Muscle layer of colon (tissue), 2 donors: Measurements from ENCODE around the gene BAZ1B.
"Not testable (repeated sequence)": the region's sequence is repeated elsewhere in the genome, so short reads cannot be mapped to it uniquely, and the experiment has no call there.

ENCODE experiments used
- H3K27ac ChIP-seq: one replicate; pipeline ENCODE4 v1.7.0; 2013; ENCODE audit warnings: low read depth, mild to moderate bottlenecking, low read length, moderate library complexity
- H3K27me3 ChIP-seq, 2 donors: one replicate each; pipeline ENCODE4 v1.7.0; 2013; ENCODE audit warnings: low read length in 2 of 2, mild to moderate bottlenecking in 2 of 2; ENCODE audit not compliant: insufficient read depth in 2 of 2, control insufficient read depth in 1 of 2
- H3K36me3 ChIP-seq: one replicate; pipeline ENCODE4 v1.7.0; 2013; ENCODE audit warnings: mild to moderate bottlenecking, low read length; ENCODE audit not compliant: insufficient read depth
- H3K4me1 ChIP-seq: one replicate; pipeline ENCODE4 v1.7.0; 2013; ENCODE audit warnings: mild to moderate bottlenecking, low read length; ENCODE audit not compliant: insufficient read depth
- H3K4me3 ChIP-seq, 2 donors: one replicate each; pipeline ENCODE4 v1.7.0; 2013; ENCODE audit warnings: low read length in 2 of 2, low read depth in 1 of 2, mild to moderate bottlenecking in 1 of 2, moderate library complexity in 1 of 2
- H3K9ac ChIP-seq: one replicate; pipeline ENCODE4 v1.7.0; 2013; ENCODE audit warnings: low read length
- H3K9me3 ChIP-seq: one replicate; pipeline ENCODE4 v1.7.0; 2013; ENCODE audit warnings: mild to moderate bottlenecking, low read length
- donor health status: abdominal sarcoma.
- donor health status: Adenocarcinoma of cecum.

The BAZ1B gene

DNA sequence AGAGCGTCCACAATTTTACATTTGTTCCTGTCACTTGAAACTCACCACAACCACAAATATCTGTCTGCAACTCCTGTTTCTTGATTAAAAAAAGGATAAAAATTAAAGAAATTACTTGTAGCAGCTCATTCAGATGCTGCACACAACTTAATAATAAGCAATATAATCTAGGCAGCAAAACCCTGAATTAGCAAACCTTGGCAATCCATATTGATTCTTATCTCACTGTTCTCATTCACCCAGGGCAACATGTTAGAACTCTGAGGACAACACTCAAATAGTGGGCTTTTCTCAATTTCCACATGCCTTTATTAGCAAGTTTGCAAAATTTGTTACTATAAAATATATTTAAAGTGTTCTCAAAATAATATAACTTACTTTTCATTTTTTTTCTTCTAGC lies 38.9 kb downstream of the BAZ1B start:
- Histone ChIP-seq H3K9me3 (no peaks in the 10 kb centered on the region), H3K9ac (no peak overlapping the region), H3K36me3 (peaks cover 33% of the 10 kb centered on the region), H3K4me1 (no peaks in the 10 kb centered on the region), H3K27ac (no peak overlapping the region), H3K4me3 (no peak overlapping the region), H3K27me3 (no peaks in the 10 kb centered on the region)

- Histone ChIP-seq H3K27me3 (no peaks in the 10 kb centered on the region), H3K27ac (no peak overlapping the region), H3K9me3 (no peaks in the 10 kb centered on the region), H3K9ac (no peak overlapping the region), H3K4me3 (no peak overlapping the region), H3K36me3 (peaks cover 33% of the 10 kb centered on the region), H3K4me1 (no peaks in the 10 kb centered on the region)
Measured at GRCh38 chr7:73482746-73483145, 39.3 kb downstream of the BAZ1B start.

DNA sequence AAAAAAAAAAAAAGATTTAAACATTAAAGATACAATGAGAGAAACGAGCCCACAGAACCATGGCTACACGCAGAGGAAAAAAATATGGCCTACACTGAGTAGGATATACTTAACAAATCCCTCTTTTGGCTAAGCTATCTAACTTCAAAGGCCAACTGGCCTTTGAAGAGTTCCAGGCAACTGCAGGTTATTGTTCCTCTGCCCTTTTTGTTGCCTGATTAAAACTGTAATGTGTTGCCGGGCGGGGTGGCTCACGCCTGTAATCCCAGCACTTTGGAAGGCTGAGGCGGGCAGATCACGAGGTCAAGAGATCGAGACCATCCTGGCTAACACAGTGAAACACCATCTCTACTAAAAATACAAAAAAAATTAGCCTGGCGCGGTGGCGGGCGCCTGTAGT lies 40.6 kb downstream of the BAZ1B start:
- H3K9ac ChIP-seq, H3K27ac ChIP-seq, H3K9me3 ChIP-seq, H3K4me3 ChIP-seq, H3K4me1 ChIP-seq, H3K27me3 ChIP-seq: not testable (repeated sequence)
- peaks cover 32% of the 10 kb centered on the region for H3K36me3 ChIP-seq

DNA sequence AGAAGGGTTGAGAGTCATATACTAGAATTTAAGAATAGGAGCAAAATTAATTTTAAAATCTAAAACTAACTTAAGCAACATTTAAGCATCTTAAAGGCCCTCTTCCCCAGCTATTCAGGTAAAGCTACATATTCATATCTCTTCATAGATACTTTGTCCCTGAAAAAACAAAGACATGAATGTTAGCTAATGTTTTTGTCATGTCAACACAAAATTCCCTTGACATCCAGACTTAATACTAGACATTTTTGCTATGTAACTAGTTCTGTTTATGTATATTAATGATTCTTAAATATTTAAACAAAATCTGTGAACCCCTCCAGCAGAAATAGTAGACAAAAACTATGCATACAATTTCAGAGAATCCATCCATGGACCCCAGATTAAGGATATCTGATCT lies 43.5 kb downstream of the BAZ1B start:
- Histone ChIP-seq H3K4me3 (no peak overlapping the region), H3K9ac (no peak overlapping the region), H3K27ac (no peak overlapping the region), H3K36me3 (peaks cover 27% of the 10 kb centered on the region), H3K27me3 (no peaks in the 10 kb centered on the region), H3K9me3 (no peaks in the 10 kb centered on the region), H3K4me1 (no peaks in the 10 kb centered on the region)

DNA sequence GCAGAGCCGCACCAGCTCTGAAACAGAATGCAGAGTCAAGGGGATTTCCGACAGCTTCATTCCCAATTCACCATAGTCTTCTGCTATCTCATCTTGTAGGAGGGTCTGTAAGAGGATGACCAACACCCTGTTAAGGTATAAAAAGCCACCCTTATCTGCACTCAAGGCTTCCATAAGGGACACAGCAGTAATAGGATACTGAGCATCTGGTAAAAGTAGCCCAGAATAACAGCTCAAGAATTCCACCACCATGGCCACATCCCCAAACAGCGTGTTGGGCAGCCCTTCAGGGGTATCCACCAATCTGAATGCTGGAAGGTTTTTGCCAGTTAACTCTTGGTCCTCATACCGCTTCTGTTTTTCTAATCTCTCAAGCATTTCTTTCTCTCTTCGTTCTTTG lies 44.7 kb downstream of the BAZ1B start:
- H3K36me3 ChIP-seq: peaks cover 27% of the 10 kb centered on the region

GRCh38 chr7:73470208-73470607 lies 51.9 kb downstream of the BAZ1B start:
- peaks cover 43% of the 10 kb centered on the region for H3K36me3 ChIP-seq
- H3K4me1 ChIP-seq: no peaks in the 10 kb centered on the region
- H3K27ac ChIP-seq: no peak overlapping the region
- H3K27me3 ChIP-seq: no peaks in the 10 kb centered on the region
- no peak overlapping the region for H3K9ac ChIP-seq
- no peaks in the 10 kb centered on the region for H3K9me3 ChIP-seq
- no peak overlapping the region for H3K4me3 ChIP-seq

More for the DNA sequence above, 44.7 kb downstream of the BAZ1B start:
- Histone ChIP-seq H3K4me1 (no peaks in the 10 kb centered on the region), H3K9ac (no peak overlapping the region), H3K27me3 (no peaks in the 10 kb centered on the region), H3K9me3 (no peaks in the 10 kb centered on the region), H3K4me3 (no peak overlapping the region), H3K27ac (no peak overlapping the region)

DNA sequence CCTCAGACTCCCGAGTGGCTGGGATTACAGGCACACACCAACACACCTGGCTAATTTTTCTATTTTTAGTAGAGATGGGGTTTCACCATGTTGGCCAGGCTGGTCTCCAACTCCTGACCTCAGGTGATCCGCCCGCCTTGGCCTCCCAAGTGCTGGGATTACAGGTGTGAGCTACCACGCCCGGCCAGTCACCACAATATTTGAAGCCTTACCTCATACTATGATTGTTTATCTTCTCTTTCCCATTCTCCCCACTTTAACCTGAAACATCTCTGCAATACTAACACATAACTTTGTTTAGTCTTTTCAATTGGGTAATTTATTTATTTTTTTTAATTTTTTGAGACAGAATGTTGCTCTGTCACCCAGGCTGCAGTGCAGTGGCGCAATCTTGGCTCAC lies 55.0 kb downstream of the BAZ1B start:
- H3K36me3 ChIP-seq: peaks cover 58% of the 10 kb centered on the region

DNA sequence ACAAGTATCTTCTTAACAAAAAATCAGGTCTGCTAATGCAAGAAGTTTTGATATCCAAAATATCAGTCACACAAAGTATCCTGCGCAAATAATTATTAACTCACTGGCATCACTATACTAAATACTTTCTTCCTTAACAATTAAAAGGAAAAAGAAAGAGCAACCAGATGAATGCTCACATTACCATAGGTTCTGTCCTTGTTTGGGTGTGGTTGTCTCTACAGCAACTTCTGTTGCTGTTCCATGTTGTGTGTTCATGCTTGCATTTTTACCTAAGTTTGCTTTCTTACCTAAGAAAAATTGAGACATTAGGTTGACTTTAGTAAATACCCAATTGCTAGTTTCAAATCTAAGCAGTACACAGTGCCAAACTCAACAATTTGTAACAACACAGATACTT lies 56.0 kb downstream of the BAZ1B start:
- H3K4me1 ChIP-seq: no peaks in the 10 kb centered on the region
- H3K36me3 ChIP-seq: peaks cover 62% of the 10 kb centered on the region

More for the DNA sequence above, 55.0 kb downstream of the BAZ1B start:
- H3K9ac ChIP-seq, H3K27me3 ChIP-seq, H3K4me3 ChIP-seq, H3K9me3 ChIP-seq, H3K4me1 ChIP-seq, H3K27ac ChIP-seq: not testable (repeated sequence)

DNA sequence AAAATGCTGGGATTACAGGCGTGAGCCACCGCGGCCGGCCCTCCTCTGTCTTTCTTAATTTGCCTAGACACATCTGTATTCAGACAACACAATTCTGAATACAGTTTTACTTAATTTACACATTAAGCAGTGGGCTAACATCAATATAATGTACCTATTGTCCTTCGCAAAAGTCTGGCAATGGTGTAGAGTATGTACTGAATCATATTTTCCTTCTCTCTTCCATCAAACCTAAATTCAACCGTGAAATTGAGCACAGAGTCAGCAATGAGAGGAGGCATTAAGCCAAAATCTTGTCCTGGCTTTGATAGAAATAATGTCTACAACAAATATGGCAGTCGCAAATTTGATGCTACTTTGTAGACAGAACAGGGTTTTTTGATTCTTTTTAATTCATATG lies 58.1 kb downstream of the BAZ1B start:
- Histone ChIP-seq H3K27me3 (no peaks in the 10 kb centered on the region), H3K36me3 (peaks cover 62% of the 10 kb centered on the region), H3K4me3 (no peak overlapping the region), H3K4me1 (no peaks in the 10 kb centered on the region), H3K9ac (no peak overlapping the region), H3K9me3 (no peaks in the 10 kb centered on the region), H3K27ac (no peak overlapping the region)

More for the DNA sequence above, 56.0 kb downstream of the BAZ1B start:
- Histone ChIP-seq H3K4me3 (no peak overlapping the region), H3K27me3 (no peaks in the 10 kb centered on the region), H3K9ac (no peak overlapping the region), H3K9me3 (no peaks in the 10 kb centered on the region), H3K27ac (no peak overlapping the region)

DNA sequence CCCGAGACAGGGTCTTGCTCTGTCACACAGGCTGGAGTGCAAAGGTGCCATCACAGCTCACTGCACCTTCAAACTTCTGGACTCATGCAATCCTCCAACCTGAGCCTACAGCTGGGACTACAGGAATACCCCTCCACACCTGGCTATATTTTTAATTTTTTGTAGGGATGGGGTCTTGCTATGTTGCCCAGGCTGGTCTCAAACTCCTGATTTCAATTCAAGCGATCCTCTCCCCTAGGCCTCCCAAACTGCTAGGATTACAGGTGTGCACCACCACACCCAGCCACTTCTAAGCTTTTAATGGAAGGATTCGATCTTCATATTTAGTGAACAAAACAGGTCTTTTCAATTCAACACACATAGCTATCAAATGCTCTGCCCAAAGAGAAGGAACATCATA lies 58.8 kb downstream of the BAZ1B start:
- H3K27ac ChIP-seq: no peak overlapping the region
- H3K4me3 ChIP-seq: no peak overlapping the region
- no peaks in the 10 kb centered on the region for H3K9me3 ChIP-seq
- H3K27me3 ChIP-seq: no peaks in the 10 kb centered on the region
- no peaks in the 10 kb centered on the region for H3K4me1 ChIP-seq
- H3K9ac ChIP-seq: no peak overlapping the region
- peaks cover 67% of the 10 kb centered on the region for H3K36me3 ChIP-seq

DNA sequence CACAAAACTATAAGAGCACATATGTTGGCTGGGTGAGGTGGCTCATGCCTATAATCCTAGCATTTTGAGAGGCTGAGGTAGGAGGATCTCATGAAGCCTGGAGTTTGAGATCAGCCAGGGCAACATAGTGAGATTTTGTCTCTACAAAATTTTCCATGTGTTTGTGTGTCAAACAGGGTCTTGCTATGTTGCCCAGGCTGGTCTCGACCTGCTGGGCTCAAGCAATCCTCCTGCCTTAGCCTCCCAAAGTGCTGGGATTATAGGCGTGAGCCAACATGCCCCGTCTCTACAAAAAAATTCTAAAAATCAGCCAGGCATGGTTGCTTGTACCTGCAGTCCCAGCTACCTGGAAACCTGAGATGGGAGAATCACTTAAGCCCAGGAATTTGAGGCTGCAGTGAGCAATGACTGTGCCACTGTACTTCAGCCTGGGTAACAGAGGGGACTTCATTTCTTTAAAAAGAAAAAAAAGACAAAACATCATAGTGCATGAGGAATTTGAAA lies 60.3 kb downstream of the BAZ1B start:
- H3K27ac ChIP-seq: no peak overlapping the region
- no peaks in the 10 kb centered on the region for H3K9me3 ChIP-seq
- H3K36me3 ChIP-seq: peaks cover 73% of the 10 kb centered on the region
- H3K4me1 ChIP-seq: no peaks in the 10 kb centered on the region
- no peak overlapping the region for H3K4me3 ChIP-seq
- no peaks in the 10 kb centered on the region for H3K27me3 ChIP-seq
- H3K9ac ChIP-seq: no peak overlapping the region

DNA sequence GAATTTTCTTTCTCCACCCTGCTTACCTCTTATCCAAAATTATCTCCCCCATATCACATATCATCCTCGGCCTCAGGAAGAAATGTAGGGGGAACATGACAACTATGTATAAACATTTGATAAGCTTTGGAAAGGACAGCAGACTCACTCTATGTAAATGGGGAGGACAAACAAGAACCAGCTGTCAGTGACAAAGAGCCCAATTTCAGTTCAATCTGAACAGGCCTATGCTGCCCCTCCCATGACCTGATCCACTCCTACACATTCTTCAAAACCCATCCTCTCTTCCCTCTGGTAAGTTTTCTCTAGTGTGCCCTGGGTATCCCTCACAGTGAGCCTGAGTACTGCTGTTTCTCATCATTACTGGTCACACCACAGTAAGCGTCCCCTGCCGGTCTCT lies 67.7 kb downstream of the BAZ1B start:
- Histone ChIP-seq H3K27ac (no peak overlapping the region), H3K27me3 (no peaks in the 10 kb centered on the region), H3K36me3 (peaks cover 63% of the 10 kb centered on the region), H3K4me3 (no peak overlapping the region), H3K9ac (no peak overlapping the region), H3K9me3 (no peaks in the 10 kb centered on the region), H3K4me1 (no peaks in the 10 kb centered on the region)
